Erythroblast (primary cell): ENCODE results near the gene PPAT.

ENCODE experiments used
- GATA1 ChIP-seq: IDR thresholded peaks from 2 replicates; pipeline ENCODE4 v1.6.1; 2011; ENCODE audit warnings: low read depth, mild to moderate bottlenecking, control low read depth, low read length, moderate library complexity
- POLR2A ChIP-seq: IDR thresholded peaks from 2 replicates; pipeline ENCODE4 v1.6.1; 2011; ENCODE audit warnings: mild to moderate bottlenecking, low read length

DNA sequence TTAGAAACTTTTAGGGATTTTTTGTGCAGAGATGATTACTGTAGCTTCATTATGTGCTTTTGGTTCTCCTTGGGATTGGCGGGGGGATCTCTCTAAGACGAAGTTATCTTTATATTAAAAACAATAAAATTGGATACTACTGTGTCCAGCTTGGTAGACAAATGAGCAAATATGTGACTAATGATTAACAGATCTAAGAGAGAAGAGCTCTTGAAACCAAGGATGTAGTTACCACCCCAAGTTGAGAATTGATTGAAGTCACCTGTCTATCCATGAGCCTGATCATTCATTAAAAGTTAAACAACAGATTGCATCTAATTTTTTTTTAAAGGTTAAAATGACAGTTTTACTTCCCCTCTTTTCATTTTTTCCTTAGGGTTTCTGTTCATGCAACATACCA, 9.3 kb upstream of the PPAT start:
- TF ChIP-seq POLR2A: no peak
- no peak for TF ChIP-seq GATA1
